ENCODE measurements around the gene OR10P1.

OR10P1 gene

GRCh38 chr12:55619354-55620138 lies 17.1 kb upstream of the OR10P1 start:
- peak; percentile 56 for DNase-seq
- Histone ChIP-seq H3K27me3 (peaks cover 28% of the 10 kb centered on the region), H3K4me3 (ENCODE audit: low read depth, low read length) (no peak overlapping the region), H3K4me1 (no peaks in the 10 kb centered on the region), H3K9me3 (no peaks in the 10 kb centered on the region), H3K36me3 (no peaks in the 10 kb centered on the region)
- peak; percentile 69 for TF ChIP-seq CTCF (IDR thresholded peaks at IDR 0.05; ENCODE audit: low read depth, low read length)

GRCh38 chr12:55624056-55624455 lies 12.6 kb upstream of the OR10P1 start:
- Histone ChIP-seq H3K4me1 (no peaks in the 10 kb centered on the region), H3K27me3 (peaks cover 36% of the 10 kb centered on the region), H3K36me3 (no peaks in the 10 kb centered on the region), H3K4me3 (ENCODE audit: low read depth, low read length) (no peak overlapping the region), H3K9me3 (no peaks in the 10 kb centered on the region)
- no peak for TF ChIP-seq CTCF (IDR thresholded peaks at IDR 0.05; ENCODE audit: low read depth, low read length)
- DNase-seq: no peak

- no peaks in the 10 kb centered on the region for H3K36me3 ChIP-seq
- no peak overlapping the region for H3K4me3 ChIP-seq (ENCODE audit: low read depth, low read length)
- H3K9me3 ChIP-seq: no peaks in the 10 kb centered on the region
- no peaks in the 10 kb centered on the region for H3K4me1 ChIP-seq
- no peak for DNase-seq
- H3K27me3 ChIP-seq: peaks cover 29% of the 10 kb centered on the region
- TF ChIP-seq CTCF (IDR thresholded peaks at IDR 0.05; ENCODE audit: low read depth, low read length): no peak
Observed at GRCh38 chr12:55626154-55626553, 10.5 kb upstream of the OR10P1 start.

GRCh38 chr12:55629058-55629841 lies 7.4 kb upstream of the OR10P1 start:
- no peak for DNase-seq
- H3K27me3 ChIP-seq: peaks cover 32% of the 10 kb centered on the region
- H3K36me3 ChIP-seq: no peaks in the 10 kb centered on the region
- H3K4me1 ChIP-seq: no peaks in the 10 kb centered on the region
- no peak for TF ChIP-seq CTCF (IDR thresholded peaks at IDR 0.05; ENCODE audit: low read depth, low read length)
- no peak overlapping the region for H3K4me3 ChIP-seq (ENCODE audit: low read depth, low read length)
- H3K9me3 ChIP-seq: no peaks in the 10 kb centered on the region

- Histone ChIP-seq H3K4me1 (no peaks in the 10 kb centered on the region), H3K9me3 (no peaks in the 10 kb centered on the region), H3K4me3 (ENCODE audit: low read depth, low read length) (no peak overlapping the region), H3K36me3 (no peaks in the 10 kb centered on the region), H3K27me3 (peaks cover 40% of the 10 kb centered on the region)
- TF ChIP-seq CTCF (IDR thresholded peaks at IDR 0.05; ENCODE audit: low read depth, low read length): no peak
- DNase-seq: no peak
Observed at GRCh38 chr12:55631056-55631455, 5.6 kb upstream of the OR10P1 start.

GRCh38 chr12:55631733-55632132 lies 5.0 kb upstream of the OR10P1 start:
- DNase-seq: no peak
- H3K27me3 ChIP-seq: peaks cover 36% of the 10 kb centered on the region

More at GRCh38 chr12:55631733-55632132, 5.0 kb upstream of the OR10P1 start:
- H3K4me3 ChIP-seq (ENCODE audit: low read depth, low read length): no peak overlapping the region
- no peaks in the 10 kb centered on the region for H3K4me1 ChIP-seq
- H3K9me3 ChIP-seq: no peaks in the 10 kb centered on the region
- H3K36me3 ChIP-seq: no peaks in the 10 kb centered on the region
- TF ChIP-seq CTCF (IDR thresholded peaks at IDR 0.05; ENCODE audit: low read depth, low read length): no peak
